ENCODE measurements around the gene TRIM2.
"Not testable (repeated sequence)": the region's sequence is repeated elsewhere in the genome, so short reads cannot be mapped to it uniquely, and the experiment has no call there.

The TRIM2 gene

GRCh38 chr4:153161226-153161963 is 42.8 kb upstream of the TRIM2 start:
- H3K4me3 ChIP-seq (replicated peaks; ENCODE audit: low read depth, low read length) = no peak overlapping the region
- no peak for DNase-seq (ENCODE audit: extremely low read depth, low read depth)
- no peak for TF ChIP-seq CTCF (IDR thresholded peaks at IDR 0.05; ENCODE audit: low read depth, low read length, missing control alignments)

GRCh38 chr4:153165236-153165635 is 39.0 kb upstream of the TRIM2 start:
- DNase-seq (ENCODE audit: extremely low read depth, low read depth); H3K4me3 ChIP-seq (replicated peaks; ENCODE audit: low read depth, low read length): not testable (repeated sequence)

GRCh38 chr4:153166716-153167501 is 37.3 kb upstream of the TRIM2 start:
- no peak for TF ChIP-seq CTCF (IDR thresholded peaks at IDR 0.05; ENCODE audit: low read depth, low read length, missing control alignments)
- DNase-seq (ENCODE audit: extremely low read depth, low read depth) = no peak
- H3K4me3 ChIP-seq (replicated peaks; ENCODE audit: low read depth, low read length) = no peak overlapping the region

GRCh38 chr4:153169776-153170175 is 34.5 kb upstream of the TRIM2 start:
- no peak overlapping the region for H3K4me3 ChIP-seq (replicated peaks; ENCODE audit: low read depth, low read length)
- no peak for DNase-seq (ENCODE audit: extremely low read depth, low read depth)
- TF ChIP-seq CTCF (IDR thresholded peaks at IDR 0.05; ENCODE audit: low read depth, low read length, missing control alignments) = no peak

- H3K4me3 ChIP-seq (replicated peaks; ENCODE audit: low read depth, low read length) = no peak overlapping the region
- DNase-seq (ENCODE audit: extremely low read depth, low read depth) = no peak
- no peak for TF ChIP-seq CTCF (IDR thresholded peaks at IDR 0.05; ENCODE audit: low read depth, low read length, missing control alignments)
These were observed 33.8 kb upstream of the TRIM2 start for GRCh38 chr4:153170407-153170806.

- DNase-seq (ENCODE audit: extremely low read depth, low read depth) = no peak
- no peak overlapping the region for H3K4me3 ChIP-seq (replicated peaks; ENCODE audit: low read depth, low read length)
These were observed 29.2 kb upstream of the TRIM2 start for GRCh38 chr4:153174821-153175567.

More at GRCh38 chr4:153174821-153175567, 29.2 kb upstream of the TRIM2 start:
- no peak for TF ChIP-seq CTCF (IDR thresholded peaks at IDR 0.05; ENCODE audit: low read depth, low read length, missing control alignments)

Data from HFF-Myc (cell line).